Activated naive CD4-positive, alpha-beta T cell treated with anti-CD3 and anti-CD28 coated beads, Interleukin-2, amount 50 U/mL, for 16 hours (primary cell): ENCODE measurements around the gene DAG1.

ENCODE experiments used
- DNase-seq: peaks from one replicate; pipeline ENCODE4 v3.0.0-alpha.2; 2020

The DAG1 gene

DNA sequence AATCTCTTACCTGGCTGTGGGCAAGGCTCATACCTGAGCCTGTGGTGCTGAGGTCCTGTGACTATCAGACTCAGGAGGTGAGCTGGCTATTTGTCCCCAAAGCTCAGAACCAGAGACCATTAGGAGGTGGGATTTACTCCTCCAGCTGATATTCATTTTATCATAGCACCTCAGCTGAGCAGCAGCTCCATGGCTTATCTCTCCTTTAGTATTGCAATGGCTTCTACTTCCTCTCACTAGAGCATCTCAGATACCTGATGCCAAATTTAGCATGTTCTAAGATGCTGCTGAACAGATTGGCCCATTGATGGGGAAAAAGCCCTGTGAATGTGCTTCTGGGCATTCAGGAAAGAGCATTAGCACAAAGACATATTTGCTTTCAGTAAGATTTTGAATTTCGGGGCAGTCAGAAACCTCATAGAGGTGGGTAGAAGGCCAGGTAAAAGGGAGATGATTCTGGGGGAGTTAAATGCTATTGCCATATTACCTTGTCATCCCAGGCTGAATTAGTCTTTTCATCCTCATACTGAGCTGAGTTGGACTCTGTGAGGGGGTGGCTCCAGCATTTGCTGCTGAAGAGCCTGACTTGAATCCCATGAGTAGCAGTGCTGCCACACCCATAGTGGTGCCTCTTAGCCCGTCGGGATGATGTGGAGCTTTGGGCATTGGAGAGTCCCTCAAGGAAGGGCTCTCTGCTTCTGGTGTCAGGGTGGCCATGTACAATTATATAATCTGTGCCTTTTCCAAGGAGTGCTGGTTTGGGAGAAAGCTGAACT lies 86.6 kb downstream of the DAG1 start:
- DNase-seq = no peak

DNA sequence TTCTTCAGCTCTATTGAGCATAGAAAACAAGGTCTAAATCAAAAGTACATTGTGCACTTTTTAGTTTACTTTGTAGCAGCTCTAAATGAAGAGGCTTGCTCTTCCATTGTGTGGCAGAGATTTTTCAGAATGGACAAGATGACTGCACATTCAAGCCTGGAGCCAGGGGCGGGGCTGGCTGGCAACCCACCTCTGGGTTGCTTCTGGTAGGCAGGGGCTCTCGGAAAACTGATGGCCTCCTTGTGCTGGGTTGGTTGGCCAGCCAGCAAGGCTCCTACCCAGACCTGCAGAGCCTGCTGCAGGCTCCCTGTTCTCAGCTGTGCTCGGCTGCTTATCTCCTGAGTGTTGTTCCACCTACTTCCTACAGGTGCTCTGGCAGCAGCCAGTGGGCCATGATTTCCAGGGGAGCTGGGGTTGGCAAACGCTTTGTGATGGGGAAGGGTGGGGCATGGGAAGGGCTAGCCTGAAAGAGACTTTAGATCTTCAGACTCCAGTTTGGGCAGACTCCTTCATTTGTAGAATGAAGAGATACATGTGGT lies 93.0 kb downstream of the DAG1 start:
- DNase-seq = no peak

DNA sequence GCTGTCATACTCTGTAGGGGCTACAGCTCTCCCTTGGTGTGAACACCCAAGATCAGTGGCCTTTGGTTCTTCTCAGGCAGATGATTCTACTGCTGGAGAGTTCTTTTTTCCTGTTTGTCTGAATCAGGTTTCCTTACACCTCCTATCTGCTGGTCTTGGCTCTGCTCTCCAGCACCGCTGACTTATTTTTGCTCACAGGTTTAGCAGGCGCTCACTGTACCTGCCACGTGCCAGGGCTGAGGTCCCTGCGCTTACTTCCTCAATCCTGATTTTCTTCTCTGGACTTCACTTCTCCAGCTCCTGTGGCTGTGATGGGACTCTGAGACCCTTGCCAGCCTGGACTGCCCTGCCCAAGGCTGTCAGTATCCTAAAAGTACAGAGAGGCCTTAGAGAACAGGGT lies 93.7 kb downstream of the DAG1 start:
- no peak for DNase-seq

DNA sequence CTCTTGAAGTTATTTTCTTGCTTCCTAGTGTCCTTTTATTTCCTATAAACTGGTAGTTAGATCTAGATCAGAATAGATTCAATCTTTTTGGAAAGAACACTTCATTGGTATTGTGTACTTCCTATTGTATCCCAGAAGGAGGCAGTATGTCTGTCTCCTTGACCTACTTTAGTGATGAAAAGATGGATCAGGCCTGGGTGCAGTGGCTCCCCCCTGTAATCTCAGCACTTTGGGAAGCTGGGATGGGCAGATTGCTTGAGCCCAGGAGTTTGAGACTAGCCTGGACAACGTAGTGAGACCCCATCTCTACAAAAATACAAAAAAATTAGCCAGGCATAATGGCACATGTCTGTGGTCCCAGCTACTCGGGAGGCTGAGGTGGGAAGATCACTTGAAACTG lies 96.2 kb downstream of the DAG1 start:
- no peak for DNase-seq

DNA sequence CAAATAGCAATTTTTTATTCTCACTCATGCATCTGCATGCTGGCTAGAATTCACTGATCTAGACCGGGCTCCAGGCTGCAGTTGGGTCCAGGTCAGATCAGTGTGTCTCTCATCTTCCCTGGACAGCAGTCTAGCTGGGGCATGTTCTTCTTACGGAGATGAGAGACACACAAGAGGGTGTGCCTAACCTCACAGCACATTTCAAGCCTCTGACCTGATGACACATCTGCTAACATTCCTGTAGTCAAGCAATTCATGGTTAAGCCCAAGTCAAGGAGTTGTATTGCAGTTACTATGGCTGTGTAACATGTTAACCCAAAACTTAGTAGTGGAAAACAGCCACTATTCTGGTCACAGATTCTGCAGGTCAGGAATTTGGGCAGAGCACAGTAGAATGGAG lies 97.3 kb downstream of the DAG1 start:
- no peak for DNase-seq

DNA sequence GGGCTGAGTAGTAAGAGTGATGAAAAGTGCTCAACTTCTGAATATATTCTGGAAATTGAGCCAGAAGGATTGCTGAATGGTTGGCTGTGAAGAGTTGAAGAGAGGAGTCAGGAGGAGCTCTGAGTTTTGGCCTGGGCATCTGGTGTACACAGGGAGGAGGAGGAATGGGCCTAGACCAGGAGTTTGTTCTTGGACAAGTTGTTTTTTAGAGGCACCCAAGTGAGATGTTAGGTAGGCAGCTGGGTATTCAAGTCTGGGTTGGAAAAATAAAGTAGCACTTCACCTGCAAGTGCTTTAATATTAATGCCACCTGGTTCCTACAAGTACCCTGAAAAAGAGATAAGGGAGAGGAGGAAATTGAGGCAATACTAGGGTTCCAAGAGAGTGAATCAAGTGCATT lies 98.9 kb downstream of the DAG1 start:
- DNase-seq = no peak

DNA sequence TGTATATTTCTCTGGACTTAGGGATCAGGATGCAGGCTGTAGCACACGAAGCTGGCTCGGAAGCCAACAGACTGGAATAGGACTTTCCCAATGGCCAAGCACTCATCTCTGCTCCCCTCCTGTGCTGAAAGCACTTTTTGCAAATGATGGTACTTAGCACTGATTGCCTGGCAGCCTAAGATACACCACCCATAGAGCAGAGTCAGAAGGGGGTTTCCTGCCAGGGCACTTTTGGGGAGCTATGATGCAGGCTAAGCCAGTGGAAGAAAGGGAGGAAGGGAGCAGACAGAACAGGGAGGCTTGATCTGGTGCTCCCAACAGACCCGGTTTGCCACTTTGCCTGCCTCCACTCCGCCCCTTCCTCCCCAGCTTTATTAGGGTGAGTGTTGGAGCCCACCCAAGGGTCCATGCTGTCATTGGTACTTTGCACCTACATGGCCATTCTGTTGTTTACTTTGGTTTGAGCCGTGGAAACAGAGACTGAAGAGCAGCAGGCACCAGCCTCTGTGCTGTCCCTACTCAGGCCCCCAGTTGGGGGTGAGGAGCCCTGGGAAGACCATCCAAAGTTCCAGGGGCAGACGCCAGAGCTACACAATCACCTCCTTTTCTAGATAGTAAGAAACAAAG lies 100.1 kb downstream of the DAG1 start:
- DNase-seq = no peak

DNA sequence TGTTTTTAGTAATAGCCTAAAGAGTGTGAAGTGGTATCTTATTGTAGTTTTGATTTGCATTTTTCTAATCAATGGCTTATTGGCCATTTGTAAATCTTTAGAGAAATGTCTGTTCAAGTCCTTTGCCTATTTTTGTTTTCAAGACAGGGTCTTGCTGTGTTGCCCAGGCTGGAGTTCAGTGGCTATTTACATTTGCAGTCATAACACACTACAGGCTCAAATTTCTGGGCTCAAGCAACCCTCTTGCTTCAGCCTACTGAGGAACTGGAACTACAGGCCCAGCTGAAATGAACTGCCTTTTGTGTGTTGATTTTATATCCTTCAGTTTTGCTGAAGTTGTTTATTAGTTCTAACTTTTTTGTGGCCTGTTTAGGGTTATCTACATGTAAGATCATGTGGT lies 112.1 kb downstream of the DAG1 start:
- no peak for DNase-seq
